ENCODE measurements around the gene UGT3A2.

The UGT3A2 gene

DNA sequence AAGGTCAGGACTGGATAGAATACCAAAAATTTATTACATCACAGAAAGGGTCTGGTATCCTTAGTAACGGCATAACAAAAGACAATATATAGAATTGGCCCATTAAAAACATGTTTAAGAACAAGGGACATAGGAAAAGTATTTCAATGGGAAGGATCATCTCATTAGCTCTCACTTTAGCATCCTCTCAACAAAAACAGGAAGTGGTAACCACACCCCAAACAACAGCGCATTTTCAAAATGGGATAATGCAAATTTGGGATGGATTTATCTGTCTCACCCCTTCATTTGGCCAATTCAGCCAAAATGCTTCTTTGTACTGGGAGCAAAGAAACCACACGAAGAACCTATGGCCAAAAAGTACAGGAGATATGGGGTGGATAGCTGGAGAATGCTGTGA is 65.7 kb downstream of the UGT3A2 start:
- no peak for DNase-seq

DNA sequence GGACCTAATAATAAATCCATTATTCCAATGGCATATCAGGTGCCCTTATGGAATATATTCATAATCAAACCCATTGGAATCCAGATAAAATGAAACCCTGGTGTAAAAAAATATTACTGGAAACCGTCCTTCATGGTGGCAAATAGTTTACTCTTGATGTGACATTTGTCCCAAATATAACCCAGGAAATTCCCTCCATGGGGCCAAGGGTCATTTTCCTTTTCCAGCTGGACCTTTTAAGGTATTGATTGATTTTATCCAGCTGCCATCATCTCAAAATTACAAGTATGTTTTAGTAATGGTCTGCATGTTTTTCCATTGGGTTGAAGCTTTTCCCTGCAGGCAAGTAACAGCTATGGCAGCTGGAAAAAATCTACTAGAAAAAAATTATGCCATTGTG is 67.1 kb downstream of the UGT3A2 start:
- no peak for DNase-seq

DNA sequence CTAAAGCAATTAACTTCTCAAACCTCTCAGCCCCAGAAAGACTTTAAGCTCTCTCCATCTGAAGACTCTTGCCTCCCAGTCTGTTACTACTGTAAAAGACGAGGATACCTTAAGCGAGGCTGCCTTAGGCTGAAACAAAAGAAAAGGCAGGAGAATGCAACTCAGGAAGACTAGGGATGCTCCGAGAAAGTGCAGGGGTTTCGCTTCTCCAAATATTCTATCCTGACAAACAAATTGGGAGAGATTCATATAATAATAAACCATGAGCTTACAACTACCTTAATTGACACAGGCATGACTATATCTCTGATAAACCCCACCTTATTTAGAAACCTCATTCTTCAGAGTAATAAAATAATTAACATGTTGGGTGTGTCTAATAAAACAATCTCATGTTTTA is 70.6 kb downstream of the UGT3A2 start:
- DNase-seq: no peak

DNA sequence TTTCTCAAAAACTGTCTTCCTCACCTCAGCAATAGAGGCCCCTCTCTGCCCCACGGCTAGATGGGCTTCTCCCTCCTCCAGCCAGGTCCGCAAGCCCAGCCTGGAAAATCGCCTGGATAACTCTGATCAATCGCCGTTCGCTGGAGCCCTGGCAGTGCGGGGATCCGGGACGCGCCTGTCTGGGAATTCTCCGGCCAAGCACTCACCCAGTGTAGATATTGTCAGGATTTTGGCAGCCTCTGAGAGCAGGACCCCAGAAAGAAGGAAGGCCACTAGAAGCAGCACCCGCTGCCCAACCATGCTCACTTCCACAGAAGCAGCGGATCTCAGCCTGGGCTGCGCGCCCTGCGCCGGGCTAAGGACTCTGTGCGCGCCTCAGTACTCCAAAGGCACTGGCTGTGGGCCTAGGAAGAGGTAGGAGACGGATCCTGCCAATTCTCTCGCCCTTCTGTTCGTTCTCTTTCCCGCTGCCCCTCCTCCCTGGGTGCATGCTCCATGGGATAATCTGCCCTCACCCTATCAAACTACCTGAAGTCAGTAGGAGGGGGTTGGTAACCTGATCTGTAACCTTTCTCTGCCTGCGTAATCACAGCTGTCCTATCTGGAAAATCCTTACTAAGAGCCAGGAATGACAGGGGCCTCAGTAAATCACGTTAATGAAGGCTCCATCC is 75.6 kb downstream of the UGT3A2 start, which contains the start of gene UGT3A1:
Gene UGT3A1 (minus strand): TSS at position 450 of the 671 bp plus-strand sequence. CDS start 150 bp downstream, at position 300.
- DNase-seq: no peak

DNA sequence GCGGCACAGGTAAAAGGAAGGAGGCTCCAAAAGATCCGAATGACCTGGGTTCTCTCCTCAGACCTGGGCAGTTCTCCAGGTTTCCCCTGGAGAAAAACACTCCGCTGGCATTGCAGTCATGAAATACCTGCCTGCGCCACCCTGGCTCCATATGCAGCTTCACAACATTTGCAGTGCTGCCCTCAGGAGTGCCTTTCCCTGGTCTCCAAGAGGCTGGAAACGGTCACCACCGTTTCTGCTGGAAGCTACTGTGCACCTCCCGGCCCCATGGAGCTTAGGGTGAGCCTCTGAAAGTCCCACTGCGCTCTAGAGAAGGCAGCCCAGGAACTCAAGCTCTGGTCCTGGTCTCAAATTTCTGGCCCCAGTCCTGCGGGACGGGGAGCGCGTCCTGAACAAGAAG is 76.2 kb downstream of the UGT3A2 start:
- DNase-seq: no peak

DNA sequence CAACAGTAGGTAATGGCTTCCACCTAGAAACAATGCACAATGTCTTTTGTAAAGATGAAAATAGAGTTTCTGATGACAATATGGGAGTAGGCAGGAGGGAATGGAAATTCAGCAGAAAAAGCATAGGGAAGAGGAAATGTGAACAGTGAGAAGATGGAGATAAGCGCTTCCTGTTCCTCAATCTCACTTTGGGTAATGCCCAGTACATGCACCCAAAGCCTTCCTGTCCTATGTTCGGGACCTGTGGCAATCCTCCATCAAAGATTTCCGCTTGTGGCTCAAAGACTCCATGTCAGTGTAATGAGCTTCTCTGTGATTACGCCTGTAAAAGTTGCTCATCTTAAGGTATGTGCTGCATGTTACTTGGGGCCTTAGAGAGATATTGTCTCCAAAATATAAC is 78.2 kb downstream of the UGT3A2 start:
- no peak for DNase-seq

DNA sequence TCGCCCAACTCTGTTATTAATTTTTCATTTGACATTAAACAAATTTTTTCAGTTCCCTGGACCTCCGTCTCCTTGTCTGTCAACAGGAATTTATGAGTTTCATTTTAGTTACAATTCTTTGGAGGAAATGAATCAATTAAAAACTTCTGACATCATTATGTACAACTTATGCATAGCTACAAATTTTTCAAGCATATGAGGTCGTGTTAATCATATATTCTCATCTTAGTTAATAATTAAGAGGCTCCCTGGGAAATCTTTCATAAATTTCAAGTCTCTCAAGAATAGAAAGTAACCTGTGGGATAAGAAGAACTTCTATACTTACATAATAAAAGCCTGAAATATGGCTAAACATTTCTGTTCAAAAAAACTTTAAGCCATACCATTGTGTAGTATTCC is 78.9 kb downstream of the UGT3A2 start:
- DNase-seq: no peak
